ENCODE data around the gene MTERF1. TPM values are rescaled to one million over a fixed set of nuclear protein-coding genes. Genes with fewer than 3 reads are reported as not detected.

The MTERF1 gene
- total RNA-seq, 1 experiment from 2014 or later = 10.0 TPM

DNA sequence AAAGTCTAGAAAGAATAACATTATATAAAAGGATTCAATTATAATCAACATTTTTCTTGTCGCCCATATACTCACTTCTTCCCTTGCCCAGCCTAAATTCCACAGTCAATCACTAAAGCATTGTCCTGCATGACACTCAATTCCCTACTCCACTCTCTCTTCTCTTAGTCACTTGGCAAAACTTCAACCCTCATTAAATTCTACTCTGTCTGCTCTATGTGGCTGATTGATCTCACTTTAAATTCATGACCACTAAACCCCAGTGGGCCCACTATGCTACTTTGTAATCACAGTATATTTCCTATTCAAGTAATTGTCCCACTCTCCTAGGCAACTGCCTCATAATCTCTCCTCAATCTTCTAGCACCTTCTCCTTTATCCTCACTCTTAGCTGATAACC lies 54.1 kb downstream of the MTERF1 start:
- no peaks in the 10 kb centered on the region for H4K20me1 ChIP-seq (ENCODE audit: low read length)
- H3F3A ChIP-seq (ENCODE audit: low read length, unreplicated experiment) = no peaks in the 10 kb centered on the region
- no peaks in the 10 kb centered on the region for H3K36me3 ChIP-seq (ENCODE audit: low read depth, low read length)
- ChIA-PET CTCF (no interaction called here), POLR2A (ENCODE audit: unreplicated experiment) (no interaction called here)
- no peak overlapping the region for H3K4me3 ChIP-seq (ENCODE audit: low read length)
- H3K9me3 ChIP-seq (ENCODE audit: low read length) = no peaks in the 10 kb centered on the region
- H2AFZ ChIP-seq (ENCODE audit: low read length) = no peak overlapping the region
- H3K4me1 ChIP-seq (ENCODE audit: insufficient read depth, low read length) = peaks cover 7% of the 10 kb centered on the region; the same call in 1 of the 2 replicates
- ATAC-seq (peak; percentile 79), DNase-seq (peak; percentile 57)
- H3K4me2 ChIP-seq (ENCODE audit: low read length) = no peak overlapping the region
- no peaks in the 10 kb centered on the region for H3K9me2 ChIP-seq (replicated peaks; ENCODE audit: low read length)
- no peak overlapping the region for H3K27ac ChIP-seq (ENCODE audit: low read length)
- TF ChIP-seq EZH2 (IDR thresholded peaks at IDR 0.05; ENCODE audit: low read length, unreplicated experiment) = no peak
- TF ChIP-seq EZH2phosphoT487 (IDR thresholded peaks at IDR 0.05; ENCODE audit: borderline replicate concordance, low read length) = no peak
- TF ChIP-seq, protein P1, sequence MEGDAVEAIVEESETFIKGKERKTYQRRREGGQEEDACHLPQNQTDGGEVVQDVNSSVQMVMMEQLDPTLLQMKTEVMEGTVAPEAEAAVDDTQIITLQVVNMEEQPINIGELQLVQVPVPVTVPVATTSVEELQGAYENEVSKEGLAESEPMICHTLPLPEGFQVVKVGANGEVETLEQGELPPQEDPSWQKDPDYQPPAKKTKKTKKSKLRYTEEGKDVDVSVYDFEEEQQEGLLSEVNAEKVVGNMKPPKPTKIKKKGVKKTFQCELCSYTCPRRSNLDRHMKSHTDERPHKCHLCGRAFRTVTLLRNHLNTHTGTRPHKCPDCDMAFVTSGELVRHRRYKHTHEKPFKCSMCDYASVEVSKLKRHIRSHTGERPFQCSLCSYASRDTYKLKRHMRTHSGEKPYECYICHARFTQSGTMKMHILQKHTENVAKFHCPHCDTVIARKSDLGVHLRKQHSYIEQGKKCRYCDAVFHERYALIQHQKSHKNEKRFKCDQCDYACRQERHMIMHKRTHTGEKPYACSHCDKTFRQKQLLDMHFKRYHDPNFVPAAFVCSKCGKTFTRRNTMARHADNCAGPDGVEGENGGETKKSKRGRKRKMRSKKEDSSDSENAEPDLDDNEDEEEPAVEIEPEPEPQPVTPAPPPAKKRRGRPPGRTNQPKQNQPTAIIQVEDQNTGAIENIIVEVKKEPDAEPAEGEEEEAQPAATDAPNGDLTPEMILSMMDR (conservative IDR thresholded peaks at IDR 0.05; ENCODE audit: low read depth, low read length) = no peak
- no peaks in the 10 kb centered on the region for H3K79me2 ChIP-seq (ENCODE audit: low read length)
- H3K27me3 ChIP-seq (ENCODE audit: low read length) = no peaks in the 10 kb centered on the region
- intact Hi-C loops (cut with micrococcal nuclease) = no loop called here
- no TSS peak for BruUV-seq (replicated peaks)
- no peak overlapping the region for H3K9ac ChIP-seq (ENCODE audit: low read length)

DNA sequence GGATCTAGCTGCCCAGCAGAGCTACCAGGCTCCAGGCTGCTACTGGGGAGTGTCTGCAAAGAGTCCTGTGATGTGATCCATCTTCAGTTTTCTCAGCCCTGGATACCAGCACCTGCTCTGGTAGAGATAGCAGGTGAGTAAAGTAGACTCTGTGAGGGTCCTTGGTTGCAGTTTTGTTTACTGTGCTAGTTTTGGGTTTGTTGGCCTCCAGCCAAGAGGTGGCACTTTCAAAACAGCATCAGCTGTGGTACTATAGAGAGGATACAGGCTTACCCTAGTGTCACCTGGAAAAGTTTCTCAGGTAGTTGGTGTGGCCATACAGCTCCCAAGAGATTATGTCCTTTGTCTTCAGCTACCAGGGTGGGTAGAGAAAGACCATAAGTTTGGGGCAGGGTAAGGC lies 56.3 kb downstream of the MTERF1 start:
- Histone ChIP-seq H3K4me2 (ENCODE audit: low read length) (no peak overlapping the region), H3K9me2 (replicated peaks; ENCODE audit: low read length) (no peaks in the 10 kb centered on the region), H3K4me1 (ENCODE audit: insufficient read depth, low read length) (peaks cover 7% of the 10 kb centered on the region; the same call in 1 of the 2 replicates), H3F3A (ENCODE audit: low read length, unreplicated experiment) (no peaks in the 10 kb centered on the region), H3K9ac (ENCODE audit: low read length) (no peak overlapping the region), H3K27me3 (ENCODE audit: low read length) (no peaks in the 10 kb centered on the region), H3K9me3 (ENCODE audit: low read length) (no peaks in the 10 kb centered on the region), H3K4me3 (ENCODE audit: low read length) (no peak overlapping the region), H2AFZ (ENCODE audit: low read length) (no peak overlapping the region), H4K20me1 (ENCODE audit: low read length) (no peaks in the 10 kb centered on the region), H3K27ac (ENCODE audit: low read length) (no peak overlapping the region), H3K79me2 (ENCODE audit: low read length) (no peaks in the 10 kb centered on the region), H3K36me3 (ENCODE audit: low read depth, low read length) (no peaks in the 10 kb centered on the region)
- BruUV-seq (replicated peaks) = no TSS peak
- ChIA-PET POLR2A (ENCODE audit: unreplicated experiment) (no interaction called here), CTCF (no interaction called here)
- ATAC-seq = no peak
- no peak for TF ChIP-seq EZH2 (IDR thresholded peaks at IDR 0.05; ENCODE audit: low read length, unreplicated experiment)
- no peak for TF ChIP-seq EZH2phosphoT487 (IDR thresholded peaks at IDR 0.05; ENCODE audit: borderline replicate concordance, low read length)
- TF ChIP-seq, protein P1 (conservative IDR thresholded peaks at IDR 0.05; ENCODE audit: low read depth, low read length) = no peak
- intact Hi-C loops (cut with micrococcal nuclease) = no loop called here
- no peak for DNase-seq

Other genes with a start within 250 kb of the MTERF1 start
- 23.9 and 24.9 TPM in 2 replicates for gene AKAP9, start 60.2 kb upstream of the MTERF1 start, total RNA-seq (2014; rRNA removed)

Measured in PC-3 (cell line).